Measurements from ENCODE around the gene PDHB. TPM values are rescaled to one million over a fixed set of nuclear protein-coding genes. Genes with fewer than 3 reads are reported as not detected.

PDHB gene
- total RNA-seq, 1 donor from 2014 or later, result 30.7 TPM

GRCh38 chr3:58466899-58467563 is 33.4 kb upstream of the PDHB start:
- Histone ChIP-seq H3K27me3 (no peaks in the 10 kb centered on the region), H3K9me3 (no peaks in the 10 kb centered on the region), H3K27ac (no peak overlapping the region), H3K4me1 (peaks cover 0 to 2% of the 10 kb centered on the region in 2 donors), H3K36me3 (no peaks in the 10 kb centered on the region), H3K4me3 (no peak overlapping the region)
- DNase-seq (ENCODE audit: low spot score in 2 of 2), result no peak
- intact Hi-C loops (cut with DNase I), result no loop called here
- TF ChIP-seq CTCF (IDR thresholded peaks at IDR 0.05), result no peak

GRCh38 chr3:58464866-58465265 is 31.2 kb upstream of the PDHB start:
- DNase-seq (ENCODE audit: low spot score in 2 of 2), result no peak
- H3K27me3 ChIP-seq, result no peaks in the 10 kb centered on the region
- no peak overlapping the region for H3K27ac ChIP-seq
- H3K9me3 ChIP-seq, result no peaks in the 10 kb centered on the region
- intact Hi-C loops (cut with DNase I), result no loop called here
- no peaks in the 10 kb centered on the region for H3K36me3 ChIP-seq
- H3K4me3 ChIP-seq, result no peak overlapping the region
- no peak for TF ChIP-seq CTCF (IDR thresholded peaks at IDR 0.05)
- H3K4me1 ChIP-seq, result peaks cover 0 to 2% of the 10 kb centered on the region in 2 donors

- intact Hi-C loops (cut with DNase I), result loop anchor here (1.0 to 2.0 kb wide), 2 partner anchors 27 to 68 kb away; no protein-coding TSS in a partner anchor
- no peak overlapping the region for H3K27ac ChIP-seq
- peak overlapping the region in 1 of 2 donors; percentile 56 for H3K4me3 ChIP-seq
These were observed 30.3 kb upstream of the PDHB start for GRCh38 chr3:58463942-58464271.

GRCh38 chr3:58463181-58463941 is 29.7 kb upstream of the PDHB start:
- H3K36me3 ChIP-seq, result no peaks in the 10 kb centered on the region
- intact Hi-C loops (cut with DNase I), result loop anchor here (1.0 to 2.0 kb wide), 2 partner anchors 27 to 69 kb away; no protein-coding TSS in a partner anchor
- peak; percentile 25 to 86 for DNase-seq (ENCODE audit: low spot score in 2 of 2)

More at GRCh38 chr3:58463942-58464271, 30.3 kb upstream of the PDHB start:
- Histone ChIP-seq H3K36me3 (no peaks in the 10 kb centered on the region), H3K4me1 (peaks cover 0 to 2% of the 10 kb centered on the region in 2 donors), H3K9me3 (no peaks in the 10 kb centered on the region), H3K27me3 (no peaks in the 10 kb centered on the region)
- DNase-seq (ENCODE audit: low spot score in 2 of 2), result no peak
- TF ChIP-seq CTCF (IDR thresholded peaks at IDR 0.05), result no peak

GRCh38 chr3:58462829-58463180 is 29.2 kb upstream of the PDHB start:
- H3K9me3 ChIP-seq, result no peaks in the 10 kb centered on the region
- intact Hi-C loops (cut with DNase I), result loop anchor here (1.0 to 2.0 kb wide), 2 partner anchors 28 to 69 kb away; no protein-coding TSS in a partner anchor
- no peak for TF ChIP-seq CTCF (IDR thresholded peaks at IDR 0.05)
- H3K4me3 ChIP-seq, result no peak overlapping the region
- peaks cover 0 to 2% of the 10 kb centered on the region in 2 donors for H3K4me1 ChIP-seq
- H3K36me3 ChIP-seq, result no peaks in the 10 kb centered on the region
- H3K27me3 ChIP-seq, result no peaks in the 10 kb centered on the region
- DNase-seq (ENCODE audit: low spot score in 2 of 2), result no peak
- no peak overlapping the region for H3K27ac ChIP-seq

More at GRCh38 chr3:58463181-58463941, 29.7 kb upstream of the PDHB start:
- TF ChIP-seq CTCF (IDR thresholded peaks at IDR 0.05), result peak; percentile 62 to 82 (median 80)
- Histone ChIP-seq H3K4me3 (peak overlapping the region in 1 of 2 donors; percentile 56), H3K4me1 (peaks cover 0 to 2% of the 10 kb centered on the region in 2 donors), H3K27me3 (no peaks in the 10 kb centered on the region), H3K27ac (no peak overlapping the region), H3K9me3 (no peaks in the 10 kb centered on the region)

Measured in ascending aorta (tissue), 2 donors.